GM19397 (cell line): ENCODE data around the gene PLA2G15.
A peak's percentile ranks its signal among the peaks of the same experiment; 100 is the strongest.

Source experiments
- ATAC-seq: cut with Tn5 transposase; IDR thresholded peaks from one replicate; pipeline ENCODE4 v1.9.1; 2021; ENCODE audit warnings: mild to moderate bottlenecking, moderate library complexity; ENCODE audit not compliant: unreplicated experiment

The PLA2G15 gene, protein sequence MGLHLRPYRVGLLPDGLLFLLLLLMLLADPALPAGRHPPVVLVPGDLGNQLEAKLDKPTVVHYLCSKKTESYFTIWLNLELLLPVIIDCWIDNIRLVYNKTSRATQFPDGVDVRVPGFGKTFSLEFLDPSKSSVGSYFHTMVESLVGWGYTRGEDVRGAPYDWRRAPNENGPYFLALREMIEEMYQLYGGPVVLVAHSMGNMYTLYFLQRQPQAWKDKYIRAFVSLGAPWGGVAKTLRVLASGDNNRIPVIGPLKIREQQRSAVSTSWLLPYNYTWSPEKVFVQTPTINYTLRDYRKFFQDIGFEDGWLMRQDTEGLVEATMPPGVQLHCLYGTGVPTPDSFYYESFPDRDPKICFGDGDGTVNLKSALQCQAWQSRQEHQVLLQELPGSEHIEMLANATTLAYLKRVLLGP

DNA sequence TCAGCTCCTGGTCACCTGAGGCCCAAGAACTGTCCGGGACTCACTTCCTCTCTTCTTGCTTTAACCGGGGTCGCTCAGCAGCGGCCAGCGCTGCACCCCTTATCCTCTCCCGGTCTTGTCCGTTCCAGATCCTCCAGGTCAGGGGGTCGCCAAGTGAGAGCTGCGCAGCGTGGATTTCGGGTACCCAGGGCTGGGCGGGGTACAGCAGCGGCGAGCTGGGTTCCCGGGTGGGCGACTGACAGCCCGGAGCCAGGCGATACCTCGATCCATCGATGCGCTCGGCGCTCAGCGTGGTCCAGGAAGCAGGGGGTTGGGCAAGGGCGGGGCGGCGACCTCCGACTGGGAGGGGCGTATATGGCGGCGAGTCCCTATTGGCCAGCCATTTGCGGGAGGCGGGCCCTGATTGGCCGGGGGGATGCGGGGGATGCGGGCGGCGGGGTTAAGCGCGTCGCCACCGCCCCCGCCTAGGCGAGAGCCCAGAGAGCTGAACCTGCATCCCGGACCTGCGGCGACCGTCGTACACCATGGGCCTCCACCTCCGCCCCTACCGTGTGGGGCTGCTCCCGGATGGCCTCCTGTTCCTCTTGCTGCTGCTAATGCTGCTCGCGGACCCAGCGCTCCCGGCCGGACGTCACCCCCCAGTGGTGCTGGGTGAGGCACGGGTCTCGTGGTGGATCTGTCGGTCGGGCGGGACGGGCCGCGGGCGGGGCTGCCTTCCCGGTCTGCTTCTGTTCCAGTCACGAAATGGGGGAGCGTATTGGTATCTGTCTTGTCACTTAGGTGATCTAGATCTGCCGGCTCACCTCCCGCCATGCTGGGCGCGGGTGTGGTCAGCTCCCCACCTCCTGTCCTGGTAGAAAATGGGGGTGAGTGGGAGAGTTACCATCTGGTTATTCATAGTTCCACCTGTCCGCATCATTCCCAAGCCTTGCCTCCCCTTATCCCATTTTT is at the start of gene PLA2G15:
Gene PLA2G15 (plus strand): TSS at position 471 of the 951 bp plus-strand sequence. CDS start 54 bp downstream, at position 525.
- ATAC-seq, result peak; percentile 87

DNA sequence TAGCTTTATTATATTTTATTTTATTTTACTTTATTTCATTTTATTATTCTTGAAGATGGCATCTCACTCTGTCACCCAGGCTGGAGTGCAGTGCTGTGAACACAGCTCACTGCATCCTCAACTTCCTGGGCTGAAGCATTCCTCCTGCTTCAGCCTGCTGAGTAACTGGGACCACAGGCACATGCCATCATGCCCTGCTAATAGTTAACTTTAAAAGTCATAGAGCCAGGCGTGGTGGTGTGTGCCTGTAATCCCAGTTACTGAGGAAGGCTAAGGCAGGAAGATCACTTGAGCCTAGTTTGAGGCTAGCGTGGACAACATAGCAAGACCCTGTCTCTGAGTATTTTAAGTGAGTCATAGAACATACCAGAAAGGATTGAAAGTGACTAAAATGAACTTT is 47.9 kb upstream of the PLA2G15 start:
- no peak for ATAC-seq

DNA sequence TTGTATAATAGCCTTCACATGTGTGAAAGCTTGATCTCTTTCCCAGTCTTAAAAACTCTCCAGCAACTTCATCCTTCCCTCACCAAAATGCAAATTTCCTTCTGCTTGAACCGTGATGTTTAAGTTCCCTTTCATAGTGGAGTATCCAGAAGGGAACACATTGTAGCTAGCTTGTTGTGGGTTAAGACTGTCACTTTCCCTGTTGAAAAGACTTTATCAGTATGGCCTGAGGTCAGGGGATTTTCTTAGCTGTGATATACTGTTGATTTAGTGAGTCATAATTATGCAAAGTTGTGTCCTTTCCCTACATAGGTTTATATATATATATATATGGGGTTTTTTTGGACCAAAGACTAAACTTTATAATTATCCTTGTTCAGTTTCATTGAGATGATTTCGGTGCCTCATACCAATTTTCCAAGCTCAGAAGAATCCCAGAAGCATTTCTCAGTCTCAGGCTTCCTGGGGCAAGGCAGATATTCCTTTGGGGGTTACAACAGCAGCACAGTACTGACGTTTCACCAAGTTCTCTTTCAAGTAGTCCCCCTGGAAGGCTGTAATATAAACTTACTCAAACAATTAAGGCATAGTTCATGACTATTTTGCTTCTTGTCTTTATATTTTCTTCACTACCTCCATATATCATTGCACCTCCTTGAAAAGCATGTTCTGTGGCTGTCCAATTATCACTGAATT is 44.9 kb upstream of the PLA2G15 start:
- ATAC-seq, result no peak

DNA sequence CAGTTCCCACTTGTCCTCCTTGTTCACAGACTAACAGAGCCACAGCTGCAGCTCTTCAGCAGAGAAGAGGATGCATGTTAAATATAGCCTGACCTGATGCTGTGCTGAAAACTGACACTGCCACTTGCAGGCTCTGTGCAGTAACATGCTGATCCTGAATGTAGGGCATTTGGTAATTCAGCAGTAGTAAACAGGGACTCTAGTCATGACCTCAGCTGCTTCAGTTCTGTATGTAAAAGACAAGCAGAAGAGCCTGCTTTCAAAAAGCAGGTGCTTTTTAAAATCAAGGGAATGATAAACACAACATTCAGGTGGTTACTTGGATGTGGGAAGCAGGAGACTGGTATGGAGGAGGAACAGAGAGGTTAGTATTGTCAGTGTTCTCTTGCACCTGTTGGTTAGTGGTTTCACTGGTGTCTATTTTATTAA is 43.1 kb upstream of the PLA2G15 start:
- ATAC-seq, result no peak

DNA sequence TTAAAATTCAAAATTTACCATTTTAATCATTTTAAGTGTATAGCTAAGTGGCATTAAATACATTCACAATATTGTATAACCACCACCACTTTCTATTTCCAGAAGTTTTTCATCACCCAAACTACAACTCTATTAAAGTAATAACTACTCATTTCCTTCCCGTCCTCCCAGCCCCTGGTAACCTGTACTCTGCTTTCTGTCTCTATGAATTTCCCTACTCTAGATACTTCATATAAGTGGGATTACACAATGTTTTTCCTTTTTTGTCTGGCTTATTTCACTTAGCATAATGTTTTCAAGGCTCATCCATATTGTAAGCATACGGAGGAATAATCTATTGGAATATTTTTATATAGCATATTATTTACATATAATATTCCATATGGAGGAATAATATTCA is 38.9 kb upstream of the PLA2G15 start:
- no peak for ATAC-seq

DNA sequence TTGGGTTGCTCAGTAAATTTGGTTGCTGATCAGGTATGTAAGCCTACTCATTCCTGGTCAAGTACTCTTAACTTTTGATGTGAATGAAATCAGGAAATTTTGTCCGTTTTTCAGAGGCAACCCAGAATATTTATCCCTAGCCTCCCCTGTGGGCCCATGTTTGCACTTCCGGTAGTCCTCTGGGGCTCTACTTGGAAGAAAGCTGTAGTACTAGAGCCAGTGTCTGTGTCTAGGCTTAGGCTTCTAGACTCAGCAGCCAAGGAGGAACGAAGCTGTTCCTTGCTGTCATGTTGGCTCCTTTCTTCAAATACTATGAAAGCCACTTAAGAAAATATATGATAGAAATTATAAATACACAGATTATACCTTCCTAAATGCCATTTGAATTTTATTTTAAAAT is 30.4 kb upstream of the PLA2G15 start:
- ATAC-seq, result no peak

DNA sequence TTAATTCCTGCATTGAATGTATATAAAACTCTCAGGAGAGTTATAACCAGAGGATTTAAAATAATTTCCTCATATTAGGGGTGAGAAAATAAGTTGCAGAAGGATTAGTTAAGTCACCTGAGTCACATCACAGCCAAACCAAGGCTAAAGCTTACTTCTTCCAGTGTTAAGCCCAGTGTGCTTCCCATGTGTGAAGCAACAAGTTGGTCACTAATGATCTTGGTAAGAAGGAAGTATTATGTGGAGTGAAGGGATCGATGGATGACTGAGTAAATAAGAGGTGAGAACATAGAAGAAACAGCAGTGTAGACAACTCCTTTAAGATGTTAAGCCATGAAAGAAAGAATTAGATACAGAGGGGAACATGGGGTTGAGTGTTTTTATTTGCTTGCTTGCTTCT is 29.9 kb upstream of the PLA2G15 start:
- no peak for ATAC-seq

DNA sequence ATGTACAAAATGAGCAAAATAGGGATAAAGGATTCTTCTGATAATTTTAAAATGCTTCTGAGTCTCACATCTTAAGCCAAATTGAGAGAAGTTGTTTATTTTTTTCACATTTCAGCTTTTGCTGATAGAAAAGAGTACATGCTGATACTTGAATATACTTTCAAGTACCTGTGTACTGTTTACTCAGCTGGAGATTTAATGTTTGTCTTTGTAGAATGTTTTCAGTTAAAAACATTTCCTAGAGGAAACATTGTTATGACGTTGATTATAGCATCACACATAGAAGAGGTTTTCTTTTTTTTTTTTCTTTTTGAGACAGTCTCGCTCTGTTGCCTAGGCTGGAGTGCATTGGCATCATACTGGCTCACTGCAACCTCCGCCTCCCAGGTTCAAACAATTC is 28.9 kb upstream of the PLA2G15 start:
- no peak for ATAC-seq

DNA sequence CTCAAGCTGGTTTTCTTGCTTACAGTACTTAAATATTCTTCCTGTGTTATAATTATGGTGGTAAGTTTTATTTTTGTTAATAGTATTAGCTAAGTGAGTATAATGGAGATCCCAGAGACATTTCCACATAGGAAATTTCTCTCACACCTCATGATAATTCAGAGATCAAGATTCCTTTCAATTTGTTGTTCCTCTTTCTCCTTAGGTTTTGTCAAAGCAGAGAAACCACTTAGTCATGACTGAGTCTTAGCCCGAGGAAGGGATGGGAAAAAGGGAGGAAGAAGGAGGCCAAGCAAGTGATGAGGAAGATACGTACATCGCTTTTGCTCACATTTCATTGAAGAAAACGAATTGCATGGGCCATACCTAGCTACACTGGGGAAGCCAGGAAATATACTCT is 27.7 kb upstream of the PLA2G15 start:
- ATAC-seq, result no peak

DNA sequence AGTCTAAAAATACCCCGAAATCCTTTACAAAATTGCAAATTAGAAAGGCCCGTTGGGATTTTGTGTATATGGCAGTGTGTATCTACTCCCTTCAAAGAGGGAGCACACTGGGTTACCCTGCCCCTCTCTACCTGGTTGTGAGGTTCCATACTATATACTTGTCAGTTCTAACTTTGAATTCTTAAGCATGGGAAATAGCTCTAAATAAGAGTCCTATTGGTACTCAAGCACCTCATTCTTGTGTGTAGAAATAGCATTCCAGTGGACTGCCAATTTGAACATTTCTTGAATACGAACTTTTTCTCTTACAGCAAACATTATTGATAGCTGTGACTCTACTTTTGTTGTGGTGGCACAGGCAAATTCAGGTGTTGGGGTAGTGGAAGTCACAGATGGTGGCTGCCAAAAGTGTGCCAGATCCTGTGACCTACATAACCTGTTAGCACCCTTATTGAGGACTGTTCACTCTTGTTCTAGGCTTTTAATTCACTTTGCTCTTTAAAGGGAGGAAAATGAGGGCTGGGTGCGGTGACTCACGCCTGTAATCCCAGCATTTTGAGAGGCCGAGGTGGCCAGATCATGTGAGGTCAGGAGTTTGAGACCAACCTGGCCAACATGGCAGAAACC is 25.3 kb upstream of the PLA2G15 start:
- no peak for ATAC-seq

DNA sequence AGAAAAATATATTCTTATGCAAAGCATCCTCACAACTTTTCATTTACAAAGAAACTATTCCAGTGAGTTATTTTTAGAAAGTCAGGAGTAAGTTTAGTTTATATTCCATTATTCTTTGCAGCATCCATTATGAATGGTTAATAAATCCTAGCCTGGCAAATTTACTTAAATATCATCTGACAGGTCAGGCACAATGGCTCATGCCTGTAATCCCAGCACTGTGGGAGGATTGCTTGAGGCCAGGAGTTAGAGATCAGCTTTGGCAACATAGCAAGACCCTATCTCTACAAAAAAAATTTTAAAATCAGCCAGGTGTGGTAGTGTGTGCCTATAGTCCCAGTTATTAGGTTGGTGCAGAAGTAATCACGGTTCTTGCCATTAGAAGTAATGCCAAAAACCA is 22.1 kb upstream of the PLA2G15 start:
- no peak for ATAC-seq

DNA sequence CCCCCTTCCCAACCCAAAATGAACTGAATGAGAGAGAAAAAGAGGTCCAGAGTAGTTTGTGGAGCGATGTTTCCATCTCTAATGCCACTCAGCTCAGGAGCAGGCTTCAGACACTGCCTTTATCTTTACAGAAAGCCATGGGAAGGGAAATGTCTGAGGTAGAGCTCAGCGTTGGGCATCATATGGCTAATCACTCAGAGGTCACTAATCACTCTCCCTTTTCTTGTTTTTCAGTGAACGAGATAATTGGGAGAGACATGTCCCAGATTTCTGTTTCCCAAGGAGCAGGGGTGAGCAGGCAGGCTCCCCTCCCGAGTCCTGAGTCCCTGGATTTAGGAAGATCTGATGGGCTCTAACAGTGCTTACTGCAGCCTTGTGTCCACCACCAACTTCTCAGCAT is 19.1 kb upstream of the PLA2G15 start:
- no peak for ATAC-seq

DNA sequence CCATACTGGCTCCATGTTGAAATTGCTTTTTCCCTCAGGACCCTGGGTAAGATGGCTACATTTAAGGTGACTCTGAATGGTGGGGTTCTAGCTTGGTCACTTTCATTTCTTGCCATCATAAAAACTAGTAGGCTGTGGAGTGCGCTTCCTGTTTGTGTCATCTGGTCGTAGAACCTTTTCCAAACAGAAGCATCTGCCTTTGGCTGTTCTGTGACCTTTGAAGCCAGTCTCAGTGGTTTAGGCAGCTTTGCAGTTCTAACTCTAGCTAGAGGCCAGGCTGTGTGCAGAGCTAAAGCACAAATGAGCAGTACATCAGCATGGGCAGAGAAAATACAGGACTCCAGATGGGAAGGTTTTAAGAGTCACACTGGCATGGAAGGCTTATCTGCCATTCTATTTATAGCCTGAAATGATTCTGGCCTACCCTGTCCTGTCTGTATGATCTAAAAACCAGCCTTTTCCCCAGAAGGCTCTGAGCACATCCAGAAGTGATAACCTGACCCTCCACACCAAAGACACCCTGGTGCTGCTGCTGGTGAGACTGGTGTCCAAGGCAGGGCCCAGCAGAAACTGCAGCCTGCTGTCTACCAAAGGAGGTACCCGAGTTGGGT is 17.9 kb upstream of the PLA2G15 start:
- no peak for ATAC-seq

DNA sequence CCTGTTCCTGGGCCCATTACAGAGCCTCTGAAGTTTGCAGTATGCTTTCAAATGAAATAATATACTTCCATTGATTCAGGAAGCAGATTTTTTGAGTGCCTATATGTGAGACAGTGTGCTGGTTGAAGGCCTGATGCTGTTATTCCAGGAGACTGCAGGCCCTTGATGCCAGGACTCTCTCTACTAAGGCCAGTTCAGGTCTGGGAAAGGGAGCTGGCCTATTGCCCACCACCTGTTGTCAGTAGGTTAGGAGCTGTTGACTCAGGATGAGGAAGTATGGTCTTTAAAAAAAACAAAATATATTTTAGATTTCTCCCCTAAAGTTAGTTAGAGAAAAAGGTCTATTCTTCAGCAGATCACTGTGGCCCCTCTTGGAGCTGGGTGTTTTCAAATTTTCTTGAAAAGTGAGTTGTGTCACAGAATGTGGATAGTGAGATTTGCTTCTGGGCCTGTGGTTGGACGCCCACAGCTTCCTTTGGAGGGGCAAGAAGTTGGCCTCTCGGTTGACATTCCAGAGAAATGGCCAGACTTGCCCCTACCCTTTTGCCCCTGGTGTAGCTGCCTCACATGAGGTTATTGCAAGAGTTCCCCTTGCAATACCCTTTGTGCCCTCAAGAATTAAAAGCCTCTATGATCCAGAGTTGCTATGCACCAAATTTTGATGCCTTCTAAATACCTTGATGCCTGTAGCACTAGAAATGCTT is 17.2 kb upstream of the PLA2G15 start:
- ATAC-seq, result no peak

DNA sequence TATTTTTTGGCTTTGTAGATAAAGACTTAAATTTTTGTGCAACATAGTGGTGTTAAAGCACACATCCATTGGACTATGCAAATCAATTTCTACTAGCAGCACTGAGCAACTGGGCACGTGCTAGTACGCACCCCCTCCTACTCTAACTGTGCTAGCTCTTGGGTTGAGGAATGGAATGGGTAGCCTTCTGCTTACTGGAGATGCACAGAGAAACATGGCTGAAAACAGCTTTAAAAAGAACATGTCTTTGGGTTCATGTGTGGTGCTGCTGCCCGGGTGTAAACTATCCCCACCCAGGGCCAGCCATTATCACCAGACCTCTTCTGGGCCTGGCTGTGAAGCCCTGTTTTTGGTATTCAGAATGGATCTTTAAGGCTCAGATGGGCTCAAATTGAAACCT is 16.5 kb upstream of the PLA2G15 start:
- no peak for ATAC-seq

DNA sequence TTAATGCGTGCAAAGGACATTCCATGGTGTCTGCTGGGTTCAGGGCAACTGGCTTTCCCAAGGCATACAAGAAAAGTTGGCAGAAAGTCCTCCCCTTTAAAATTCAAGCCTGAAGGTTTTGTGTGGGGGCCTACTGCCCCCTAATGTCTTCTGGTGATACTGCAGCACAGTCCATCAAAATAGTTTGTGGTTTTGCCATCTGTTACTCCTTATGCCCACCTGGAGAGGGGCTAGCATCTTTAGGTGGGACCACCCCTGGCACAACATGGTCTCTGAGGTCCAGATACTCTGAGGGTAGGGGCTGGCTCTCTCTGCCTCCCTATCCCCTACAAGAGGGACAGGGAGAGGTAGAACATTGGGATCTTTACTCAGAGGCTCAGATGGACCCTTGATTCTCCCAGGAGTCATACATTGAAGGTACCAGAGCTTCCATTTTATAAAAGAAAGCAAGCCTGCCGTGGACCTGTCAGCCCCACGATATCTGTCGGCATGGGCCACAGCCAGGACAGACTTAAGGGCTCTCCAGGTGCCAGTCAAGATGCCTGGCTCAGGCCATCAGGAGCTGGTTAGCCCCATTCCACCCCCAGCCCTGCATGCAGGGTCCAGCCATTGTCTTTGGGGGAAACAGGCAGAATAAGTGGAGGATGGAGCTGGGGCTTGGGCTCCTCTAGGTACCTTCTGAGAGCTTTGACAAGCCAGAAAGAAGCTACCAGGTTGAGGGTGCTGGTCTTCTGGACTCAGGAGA is 15.6 kb upstream of the PLA2G15 start:
- no peak for ATAC-seq

DNA sequence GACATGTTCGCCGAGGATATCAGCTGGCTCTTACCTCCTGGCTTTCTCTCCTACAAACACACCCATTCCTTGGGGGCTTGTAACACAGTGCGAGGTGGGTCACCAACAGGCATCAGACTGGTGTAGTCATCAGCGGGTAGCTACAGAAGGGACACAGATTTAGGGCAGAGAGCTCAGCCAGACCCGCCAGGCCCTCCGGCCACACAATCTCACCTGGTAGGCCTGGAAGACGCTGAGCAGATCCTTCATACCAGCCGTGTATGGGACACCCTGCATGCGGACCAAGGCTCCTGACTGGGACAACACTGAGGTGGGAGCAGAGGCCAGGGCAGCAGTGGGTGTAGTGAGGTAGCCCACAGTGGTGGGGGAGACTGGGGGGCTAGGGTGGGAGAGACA is 15.0 kb upstream of the PLA2G15 start:
- no peak for ATAC-seq

DNA sequence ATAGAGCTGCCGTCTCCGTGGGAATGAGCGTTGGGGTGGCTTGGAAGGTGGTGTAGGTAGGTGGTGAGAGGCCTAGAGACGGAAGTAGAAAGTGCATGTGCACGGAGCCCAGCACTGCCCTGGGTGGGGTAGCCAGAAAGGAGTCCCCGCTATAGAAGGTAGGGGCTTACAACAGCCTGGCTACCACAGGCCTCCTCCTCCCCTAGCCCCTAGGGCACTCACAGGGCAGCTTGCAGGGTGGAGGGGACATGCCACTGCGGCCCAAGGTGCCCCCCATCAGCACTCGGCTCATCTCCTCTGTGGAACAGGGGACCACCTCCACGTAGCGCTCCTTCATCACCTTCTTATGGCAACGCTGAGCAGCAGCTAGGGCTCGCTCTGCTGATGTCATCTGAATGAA is 14.2 kb upstream of the PLA2G15 start:
- no peak for ATAC-seq
